IMR-90 (cell line): ENCODE measurements around the gene SYTL1. TPM values are rescaled to one million over a fixed set of nuclear protein-coding genes. Genes with fewer than 3 reads are reported as not detected.

ENCODE experiments used
- ATAC-seq: fragments of 200-7000 bp; cut with Tn5 transposase; 2 replicates; pipeline ENCODE4 v1.9.1; 2020; ENCODE audit warnings: low read depth, mild to moderate bottlenecking, moderate library complexity
- BruUV-seq: library from RNA; stranded (reverse); fragments of 400-500 nt; replicated peaks from 2 replicates; lab custom pipeline; 2021; lab: Mats Ljungman, UMichigan
- CTCF ChIA-PET: fragments of 300-600 bp; formaldehyde crosslinking; extraction: SDS; loops from one replicate; lab custom pipeline; 2021; ENCODE audit warnings: antibody characterized with exemption; lab: Yijun Ruan, JAX
- POLR2A ChIA-PET: fragments of 300-600 bp; sonication (Branson Sonifier 250); formaldehyde crosslinking; loops from one replicate; lab custom pipeline; 2022; ENCODE audit warnings: antibody characterized with exemption; ENCODE audit not compliant: unreplicated experiment; lab: Charles Lee
- DNase-seq: peaks from one replicate; pipeline ENCODE4 v3.0.0; 2013
- H2AFZ ChIP-seq: replicated peaks from 2 replicates; pipeline ENCODE3; 2013; ENCODE audit warnings: low read length, mild to moderate bottlenecking; ENCODE audit not compliant: poor library complexity
- H2AK5ac ChIP-seq: 2 replicates; pipeline ENCODE4 v1.6.1; 2013; ENCODE audit warnings: low read depth, low read length, inconsistent platforms
- H2AK9ac ChIP-seq: replicated peaks from 2 replicates; pipeline ENCODE3; 2013; ENCODE audit warnings: mild to moderate bottlenecking, low read depth, low read length, moderate library complexity; ENCODE audit not compliant: poor library complexity
- H2BK120ac ChIP-seq: 2 replicates; pipeline ENCODE4 v1.6.1; 2013; ENCODE audit warnings: low read depth, low read length, inconsistent platforms
- H2BK15ac ChIP-seq: 3 replicates; pipeline ENCODE4 v1.6.1; 2013; ENCODE audit warnings: low read depth, low read length, inconsistent platforms
- H2BK20ac ChIP-seq: 2 replicates; pipeline ENCODE4 v1.6.1; 2013; ENCODE audit warnings: low read depth, mild to moderate bottlenecking, inconsistent platforms, low read length, moderate library complexity
- H2BK5ac ChIP-seq: 2 replicates; pipeline ENCODE4 v1.6.1; 2013; ENCODE audit warnings: mild to moderate bottlenecking, low read depth, low read length, inconsistent platforms; ENCODE audit not compliant: poor library complexity, severe bottlenecking
- H3K14ac ChIP-seq: replicated peaks from 2 replicates; pipeline ENCODE4 v1.6.1; 2013; ENCODE audit warnings: low read depth, low read length, inconsistent platforms
- H3K18ac ChIP-seq: 2 replicates; pipeline ENCODE4 v1.6.1; 2013; ENCODE audit warnings: low read depth, low read length, control low read depth
- H3K23ac ChIP-seq: 2 replicates; pipeline ENCODE4 v1.6.1; 2013; ENCODE audit warnings: low read depth, low read length, inconsistent platforms
- H3K27ac ChIP-seq: 2 replicates; pipeline ENCODE4 v1.5.1; 2013; ENCODE audit warnings: mild to moderate bottlenecking, control low read depth, low read length; ENCODE audit not compliant: insufficient read depth
- H3K27me3 ChIP-seq: 2 replicates; pipeline ENCODE4 v1.6.1; 2013; ENCODE audit warnings: low read length; ENCODE audit not compliant: control insufficient read depth, insufficient read depth
- H3K36me3 ChIP-seq: 2 replicates; pipeline ENCODE4 v1.6.1; 2013; ENCODE audit warnings: low read length, mixed read lengths; ENCODE audit not compliant: control insufficient read depth, insufficient read depth
- H3K4ac ChIP-seq: 2 replicates; pipeline ENCODE4 v1.6.1; 2013; ENCODE audit warnings: low read depth, low read length, inconsistent platforms
- H3K4me1 ChIP-seq: 2 replicates; pipeline ENCODE4 v1.6.1; 2013; ENCODE audit warnings: low read length, mixed read lengths; ENCODE audit not compliant: control insufficient read depth, insufficient read depth
- H3K4me2 ChIP-seq: 2 replicates; pipeline ENCODE4 v1.6.1; 2013; ENCODE audit warnings: low read depth, mild to moderate bottlenecking, control low read depth, low read length, moderate library complexity
- H3K4me3 ChIP-seq: 2 replicates; pipeline ENCODE4 v1.5.1; 2013; ENCODE audit warnings: low read depth, mild to moderate bottlenecking, control low read depth, low read length, moderate library complexity; ENCODE audit not compliant: insufficient read depth
- H3K56ac ChIP-seq: 2 replicates; pipeline ENCODE4 v1.6.1; 2013; ENCODE audit warnings: low read length, inconsistent platforms; ENCODE audit not compliant: insufficient read depth; ENCODE audit errors: extremely low read depth
- H3K79me1 ChIP-seq, 2 experiments: 2 replicates each; pipeline ENCODE4 v1.6.1; 2013; ENCODE audit warnings: low read length in 2 of 2, inconsistent platforms in 1 of 2, low read depth in 1 of 2
- H3K9ac ChIP-seq: 2 replicates; pipeline ENCODE4 v1.6.1; 2013; ENCODE audit warnings: low read depth, low read length, control low read depth
- H3K9me1 ChIP-seq: 2 replicates; pipeline ENCODE4 v1.6.1; 2013; ENCODE audit warnings: low read length, inconsistent platforms; ENCODE audit not compliant: insufficient read depth
- H3K9me3 ChIP-seq: 2 replicates; pipeline ENCODE4 v1.6.1; 2013; ENCODE audit warnings: low read length; ENCODE audit not compliant: control insufficient read depth, insufficient read depth
- H4K20me1 ChIP-seq: 2 replicates; pipeline ENCODE4 v1.6.1; 2013; ENCODE audit warnings: low read length, inconsistent platforms; ENCODE audit not compliant: insufficient read depth
- H4K5ac ChIP-seq: 2 replicates; pipeline ENCODE4 v1.6.1; 2013; ENCODE audit warnings: mild to moderate bottlenecking, low read depth, low read length, control low read depth
- H4K8ac ChIP-seq, 2 experiments: 2 replicates each; pipeline ENCODE4 v1.6.1; 2013; ENCODE audit warnings: low read depth in 2 of 2, low read length in 2 of 2, control low read depth in 1 of 2, inconsistent platforms in 1 of 2
- H4K91ac ChIP-seq: 2 replicates; pipeline ENCODE4 v1.6.1; 2013; ENCODE audit warnings: low read depth, low read length, inconsistent platforms; ENCODE audit not compliant: insufficient read depth
- CEBPB ChIP-seq: IDR thresholded peaks from 2 replicates; pipeline ENCODE4 v1.6.1; 2012; ENCODE audit warnings: low read depth, low read length, improper control_type of control experiment
- RFX5 ChIP-seq: IDR thresholded peaks from 2 replicates; pipeline ENCODE4 v1.8.0; 2012; ENCODE audit warnings: low read depth, mild to moderate bottlenecking, low read length, moderate library complexity
- SMC3 ChIP-seq: fragments of 150-350 bp; IDR thresholded peaks from 2 replicates; pipeline ENCODE4 v1.6.1; 2016; ENCODE audit warnings: low read depth, mild to moderate bottlenecking, antibody characterized with exemption, low read length, moderate library complexity
- WGBS, 2 experiments: methylation state at CpG; one replicate each; pipeline versions ENCODE4 v1.1.5 to v1.1.7; 2013; ENCODE audit warnings: missing lambda C conversion rate in 2 of 2; ENCODE audit not compliant: insufficient read length in 1 of 2; ENCODE audit errors: extremely low coverage in 2 of 2; 5-methylcytosine and 5-hydroxymethylcytosine counted together
- dilution Hi-C: fragments of 300-500 bp; cut with HindIII; formaldehyde crosslinking; loops from one replicate; pipeline ENCODE4 v1.14.3; 2018; ENCODE audit warnings: low sequenced_read_pairs; ENCODE audit not compliant: unreplicated experiment
- in situ Hi-C: fragments of 300-500 bp; cut with MboI; formaldehyde crosslinking; loops from 3 replicates; pipeline ENCODE4 v1.14.3; 2019; ENCODE audit warnings: low sequenced_read_pairs, inconsistent platforms, mixed read lengths
- intact Hi-C: fragments of 100-400 bp; cut with micrococcal nuclease; formaldehyde crosslinking; loops from 2 replicates; pipeline ENCODE4 v1.10.0; 2022
- polyA plus RNA-seq, 3 experiments: library from polyadenylated mRNA; depleted of rRNA; stranded (reverse); fragments of >200 nt; gene quantifications; 2 replicates each; pipeline ENCODE4 v1.2.3, GENCODE V29; 2012; ENCODE audit warnings: low replicate concordance in 1 of 3
- total RNA-seq: library from RNA; depleted of rRNA; stranded (reverse); fragments of >200 nt; gene quantifications from 2 replicates; pipeline ENCODE4 v1.2.3, GENCODE V29; 2012
- TF ChIP-seq, protein P1 (sequence below): conservative IDR thresholded peaks from 2 replicates; pipeline ENCODE4 v1.5.1; 2012; ENCODE audit warnings: mild to moderate bottlenecking, low read depth, low read length, improper control_type of control experiment

SYTL1 gene
- total and polyA plus RNA-seq, 2 of the 4 experiments (the other 2 are of a cell fraction) = 0.18 to 1.0 TPM

DNA sequence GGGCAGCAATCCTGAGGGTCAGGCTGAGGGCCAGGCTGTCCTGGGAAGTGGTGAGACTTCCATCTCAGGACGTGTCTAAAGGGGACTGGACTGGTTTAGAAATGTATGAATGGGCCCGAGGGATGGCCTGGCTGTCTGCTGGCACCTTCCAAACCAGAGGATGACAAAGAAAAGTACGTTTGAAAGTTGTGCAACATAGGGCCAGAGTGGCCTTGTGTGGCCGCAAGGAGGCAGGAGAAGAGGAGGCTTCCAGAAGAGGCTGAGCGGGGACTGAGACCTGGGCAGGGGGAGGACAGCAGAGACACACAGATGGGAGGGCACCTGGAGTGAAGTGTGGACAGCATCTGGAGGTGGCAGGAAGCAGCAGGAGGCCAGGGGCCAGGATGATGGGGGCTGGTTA is 2.6 kb upstream of the SYTL1 start:
- no peak overlapping the region for H2BK20ac ChIP-seq
- no peak overlapping the region for H3K9ac ChIP-seq
- no peak overlapping the region for H4K8ac ChIP-seq
- in situ Hi-C loops (no loop called here), intact Hi-C loops (no loop called here), dilution Hi-C loops (no loop called here)
- WGBS, 2 experiments = 56% methylated on average over 5 of the region's 5 CpGs; no CpG with 5 or more reads in 1 of the 2 experiments
- H3K27ac ChIP-seq = no peak overlapping the region
- H2BK15ac ChIP-seq = no peak overlapping the region
- no peak overlapping the region for H3K4me3 ChIP-seq
- H3K4me2 ChIP-seq = no peak overlapping the region
- no peak overlapping the region for H3K18ac ChIP-seq
- H4K91ac ChIP-seq = no peak overlapping the region
- H3K56ac ChIP-seq = no peak overlapping the region
- H3K14ac ChIP-seq = no peak overlapping the region
- peaks cover 21% of the 10 kb centered on the region for H3K36me3 ChIP-seq
- peaks cover 14% of the 10 kb centered on the region for H3K4me1 ChIP-seq
- H4K5ac ChIP-seq = no peak overlapping the region
- no peak for DNase-seq
- TF ChIP-seq CEBPB = peak; percentile 66
- TF ChIP-seq RFX5 = no peak
- TF ChIP-seq, protein P1, sequence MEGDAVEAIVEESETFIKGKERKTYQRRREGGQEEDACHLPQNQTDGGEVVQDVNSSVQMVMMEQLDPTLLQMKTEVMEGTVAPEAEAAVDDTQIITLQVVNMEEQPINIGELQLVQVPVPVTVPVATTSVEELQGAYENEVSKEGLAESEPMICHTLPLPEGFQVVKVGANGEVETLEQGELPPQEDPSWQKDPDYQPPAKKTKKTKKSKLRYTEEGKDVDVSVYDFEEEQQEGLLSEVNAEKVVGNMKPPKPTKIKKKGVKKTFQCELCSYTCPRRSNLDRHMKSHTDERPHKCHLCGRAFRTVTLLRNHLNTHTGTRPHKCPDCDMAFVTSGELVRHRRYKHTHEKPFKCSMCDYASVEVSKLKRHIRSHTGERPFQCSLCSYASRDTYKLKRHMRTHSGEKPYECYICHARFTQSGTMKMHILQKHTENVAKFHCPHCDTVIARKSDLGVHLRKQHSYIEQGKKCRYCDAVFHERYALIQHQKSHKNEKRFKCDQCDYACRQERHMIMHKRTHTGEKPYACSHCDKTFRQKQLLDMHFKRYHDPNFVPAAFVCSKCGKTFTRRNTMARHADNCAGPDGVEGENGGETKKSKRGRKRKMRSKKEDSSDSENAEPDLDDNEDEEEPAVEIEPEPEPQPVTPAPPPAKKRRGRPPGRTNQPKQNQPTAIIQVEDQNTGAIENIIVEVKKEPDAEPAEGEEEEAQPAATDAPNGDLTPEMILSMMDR = no peak
- TF ChIP-seq SMC3 = no peak
- H2BK5ac ChIP-seq = no peak overlapping the region
- ChIA-PET POLR2A (no interaction called here), CTCF (no interaction called here)
- H3K9me1 ChIP-seq = peaks cover 7% of the 10 kb centered on the region; the same call in 1 of the 2 replicates
- H3K9me3 ChIP-seq = no peaks in the 10 kb centered on the region
- H4K20me1 ChIP-seq = no peaks in the 10 kb centered on the region
- H3K4ac ChIP-seq = no peak overlapping the region
- H3K27me3 ChIP-seq = no peaks in the 10 kb centered on the region
- BruUV-seq = no TSS peak
- no peaks in the 10 kb centered on the region; a peak in 1 of 4 replicates for H3K79me1 ChIP-seq
- no peak overlapping the region for H2BK120ac ChIP-seq
- ATAC-seq = no peak
- H3K23ac ChIP-seq = no peak overlapping the region
- H2AK9ac ChIP-seq = peak overlapping the region; percentile 66
- H2AFZ ChIP-seq = peak overlapping the region; percentile 1
- H2AK5ac ChIP-seq = no peak overlapping the region
